HCT116 (cell line): Measurements from ENCODE around the gene TRIM63. TPM values are rescaled to one million over a fixed set of nuclear protein-coding genes. Genes with fewer than 3 reads are reported as not detected.

Source experiments
- ATAC-seq: fragments of 200-7000 bp; cut with Tn5 transposase; 2 replicates; pipeline ENCODE4 v1.9.1; 2020; ENCODE audit warnings: mild to moderate bottlenecking, moderate library complexity
- BruUV-seq: library from RNA; stranded (reverse); fragments of 400-500 nt; replicated peaks from 2 replicates; lab custom pipeline; 2021; lab: Mats Ljungman, UMichigan
- CTCF ChIA-PET: fragments of 300-600 bp; sonication (Branson Sonifier 250); formaldehyde crosslinking; loops from one replicate; lab custom pipeline; 2021; ENCODE audit warnings: antibody characterized with exemption; lab: Charles Lee
- POLR2A ChIA-PET: fragments of 300-600, 350-600 bp; sonication (Branson Sonifier 250); formaldehyde crosslinking; loops from one replicate; lab custom pipeline; 2021; ENCODE audit warnings: antibody characterized with exemption; lab: Charles Lee
- RAD21 ChIA-PET, 2 experiments: fragments of 300-600 bp; sonication (Branson Sonifier 250); formaldehyde crosslinking; loops; one replicate each; lab custom pipeline; 2023; ENCODE audit warnings: low total read pairs in 2 of 2; ENCODE audit not compliant: uncharacterized antibody in 2 of 2, unreplicated experiment in 2 of 2, low non-redundant PET in 1 of 2; lab: Charles Lee
- DNase-seq: peaks from one replicate; pipeline ENCODE4 v3.0.0-alpha.2; 2010; ENCODE audit warnings: low read depth, low spot score
- H2AFZ ChIP-seq: fragments of 200-600 bp; shearing (Covaris generic), sonication (generic); 2 replicates; pipeline ENCODE4 v1.6.1; 2017; ENCODE audit warnings: low read depth, mixed run types, mixed read lengths, antibody characterized with exemption, low read length; ENCODE audit not compliant: poor library complexity, severe bottlenecking
- H3K27ac ChIP-seq: 2 replicates; pipeline ENCODE4 v1.5.1; 2012; ENCODE audit warnings: low read depth, low read length
- H3K27me3 ChIP-seq: fragments of 200-600 bp; sonication (generic); 2 replicates; pipeline ENCODE4 v1.6.1; 2016; ENCODE audit warnings: mixed run types, low read length, mixed read lengths; ENCODE audit not compliant: insufficient read depth
- H3K36me3 ChIP-seq, 2 experiments: fragments of 200-500 bp in 1 of 2; fragments of 200-600 bp in 1 of 2; sonication (Bioruptor generic) in 1 of 2; sonication (generic) in 1 of 2; 2 replicates each; pipeline versions ENCODE4 v1.5.1 to v1.6.1; 2014 to 2016; ENCODE audit warnings: low read length in 2 of 2, inconsistent platforms in 1 of 2, mixed read lengths in 1 of 2, mixed run types in 1 of 2; ENCODE audit not compliant: insufficient read depth in 2 of 2, control insufficient read depth in 1 of 2
- H3K4me1 ChIP-seq, 2 experiments: fragments of 200-600 bp in 1 of 2; sonication (generic) in 1 of 2; 2 replicates each; pipeline versions ENCODE4 v1.5.1 to v1.6.1; 2012 to 2017; ENCODE audit warnings: low read length in 2 of 2, inconsistent platforms in 1 of 2, mild to moderate bottlenecking in 1 of 2, mixed read lengths in 1 of 2, mixed run types in 1 of 2, moderate library complexity in 1 of 2; ENCODE audit not compliant: insufficient read depth in 2 of 2, control insufficient read depth in 1 of 2
- H3K4me2 ChIP-seq: fragments of 200-600 bp; sonication (generic); 2 replicates; pipeline ENCODE4 v1.6.1; 2017; ENCODE audit warnings: mixed run types, low read length, mixed read lengths
- H3K4me3 ChIP-seq, 2 experiments: fragments of 200-600 bp in 1 of 2; sonication (generic) in 1 of 2; replicated peaks in 1 of 2; 2 replicates each; pipeline ENCODE4 v1.5.1; 2011 to 2016; ENCODE audit warnings: low read length in 2 of 2, control low read depth in 1 of 2, low read depth in 1 of 2, mild to moderate bottlenecking in 1 of 2, mixed read lengths in 1 of 2, mixed run types in 1 of 2
- H3K79me2 ChIP-seq: fragments of 200-600 bp; sonication (generic); 2 replicates; pipeline ENCODE4 v1.6.1; 2017; ENCODE audit warnings: mild to moderate bottlenecking, mixed run types, low read length, moderate library complexity, mixed read lengths; ENCODE audit not compliant: insufficient read depth
- H3K9ac ChIP-seq: fragments of 200-600 bp; sonication (generic); 2 replicates; pipeline ENCODE4 v1.6.1; 2016; ENCODE audit warnings: low read length, mixed read lengths
- H3K9me2 ChIP-seq: fragments of 200-600 bp; sonication (generic), shearing (Covaris generic); 2 replicates; pipeline ENCODE4 v1.6.1; 2017; ENCODE audit warnings: mixed run types, mild to moderate bottlenecking, moderate library complexity; ENCODE audit not compliant: insufficient read depth
- H3K9me3 ChIP-seq, 2 experiments: fragments of 200-500 bp in 1 of 2; fragments of 200-600 bp in 1 of 2; sonication (Bioruptor generic) in 1 of 2; sonication (generic) in 1 of 2; 2 replicates each; pipeline ENCODE4 v1.6.1; 2014 to 2017; ENCODE audit warnings: low read length in 2 of 2, mixed read lengths in 2 of 2, inconsistent platforms in 1 of 2, low read depth in 1 of 2, mild to moderate bottlenecking in 1 of 2, mixed run types in 1 of 2, moderate library complexity in 1 of 2; ENCODE audit not compliant: control insufficient read depth in 1 of 2, insufficient read depth in 1 of 2
- H4K20me1 ChIP-seq: fragments of 200-600 bp; sonication (generic), shearing (Covaris generic); 2 replicates; pipeline ENCODE4 v1.6.1; 2017; ENCODE audit warnings: mixed run types, mild to moderate bottlenecking, moderate library complexity; ENCODE audit not compliant: insufficient read depth
- ELF1 ChIP-seq: IDR thresholded peaks from 2 replicates; pipeline ENCODE4 v1.6.1; 2012; ENCODE audit warnings: low read depth, borderline replicate concordance
- EZH2 ChIP-seq: fragments of 200-600 bp; sonication (generic); IDR thresholded peaks from 2 replicates; pipeline ENCODE4 v1.6.1; 2017; ENCODE audit warnings: antibody characterized with exemption, mixed run types
- POLR2A ChIP-seq: IDR thresholded peaks from 2 replicates; pipeline ENCODE4 v1.7.0; 2011; ENCODE audit warnings: borderline replicate concordance; ENCODE audit not compliant: insufficient read depth, insufficient read length; ENCODE audit errors: extremely low read depth
- POLR2AphosphoS5 ChIP-seq: IDR thresholded peaks from 2 replicates; pipeline ENCODE4 v1.6.1; 2011; ENCODE audit warnings: mild to moderate bottlenecking, low read depth, low read length, moderate library complexity
- RAD21 ChIP-seq: IDR thresholded peaks from 2 replicates; pipeline ENCODE4 v1.6.1; 2012; ENCODE audit warnings: low read depth, mild to moderate bottlenecking
- REST ChIP-seq: IDR thresholded peaks from 2 replicates; pipeline ENCODE4 v1.6.1; 2012; ENCODE audit warnings: low read depth
- SIN3A ChIP-seq: IDR thresholded peaks from 2 replicates; pipeline ENCODE4 v1.6.1; 2012; ENCODE audit warnings: low read depth
- SRF ChIP-seq: IDR thresholded peaks from 2 replicates; pipeline ENCODE4 v1.6.1; 2012; ENCODE audit warnings: low read depth
- YY1 ChIP-seq: IDR thresholded peaks from 2 replicates; pipeline ENCODE4 v1.6.1; 2011; ENCODE audit warnings: low read length, low read depth, moderate library complexity, mild to moderate bottlenecking; ENCODE audit not compliant: insufficient replicate concordance; ENCODE audit errors: extremely low read depth
- ZFX ChIP-seq: fragments of 450-650 bp; IDR thresholded peaks from 2 replicates; pipeline ENCODE4 v1.6.1; 2017
- intact Hi-C: fragments of 100-400 bp; cut with micrococcal nuclease; formaldehyde crosslinking; loops from 2 replicates; pipeline ENCODE4 v1.10.0; 2022
- total RNA-seq: library from RNA; stranded (reverse); gene quantifications from one replicate; pipeline ENCODE4 v1.2.1, GENCODE V29; 2021; ENCODE audit not compliant: unreplicated experiment

TRIM63 gene
- total RNA-seq, 1 experiment from 2014 or later, result not detected

DNA sequence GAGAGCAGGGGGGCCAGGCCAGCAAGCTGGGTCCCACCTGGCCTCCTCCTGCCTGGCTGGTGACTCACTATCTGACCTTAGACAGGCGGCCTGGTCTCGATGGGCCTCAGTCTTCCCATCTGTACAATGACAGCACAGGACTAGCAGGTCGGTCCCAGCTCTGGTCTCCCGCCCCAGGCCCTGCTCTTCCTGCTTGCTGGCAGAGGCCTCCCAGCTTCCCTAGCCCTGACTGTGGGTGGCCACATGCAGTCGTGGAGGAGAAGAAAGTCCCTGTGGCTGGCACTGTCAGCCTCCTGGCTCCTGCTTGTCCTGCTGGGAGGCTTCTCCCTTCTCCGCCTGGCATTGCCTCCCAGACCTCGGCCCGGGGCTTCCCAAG lies 45.0 kb downstream of the TRIM63 start:
- TF ChIP-seq RAD21 (no peak), POLR2AphosphoS5 (no peak), SRF (no peak), EZH2 (no peak), ELF1 (no peak), REST (no peak), ZFX (no peak), POLR2A (no peak), YY1 (no peak), SIN3A (no peak)
- Histone ChIP-seq H4K20me1 (no peaks in the 10 kb centered on the region), H3K27ac (no peak overlapping the region), H3K9ac (no peak overlapping the region), H3K4me1 (0 out of 4 replicates have a peak, but pooled peaks cover 0 to 5% of the 10 kb centered on the region in 2 experiments), H3K9me3 (no peaks in the 10 kb centered on the region), H3K4me3 (no peak overlapping the region), H3K79me2 (no peaks in the 10 kb centered on the region), H3K9me2 (no peaks in the 10 kb centered on the region), H3K4me2 (no peak overlapping the region), H2AFZ (no peak overlapping the region), H3K27me3 (no peaks in the 10 kb centered on the region), H3K36me3 (no peaks in the 10 kb centered on the region)
- DNase-seq, result no peak
- RAD21 ChIA-PET, result no interaction called here
- ATAC-seq, result no peak
- no TSS peak for BruUV-seq
- POLR2A ChIA-PET, result no interaction called here
- intact Hi-C loops, result no loop called here
- CTCF ChIA-PET, result no interaction called here
